Kidney epithelial cell (primary cell): ENCODE data around the gene ESR1. TPM values are rescaled to one million over a fixed set of nuclear protein-coding genes. Genes with fewer than 3 reads are reported as not detected.

ENCODE experiments used
- DNase-seq: peaks from one replicate; pipeline ENCODE4 v3.0.0-alpha.2; 2010; ENCODE audit warnings: low read depth
- H3K27me3 ChIP-seq: 2 replicates; pipeline ENCODE4 v1.6.0; 2011; ENCODE audit warnings: low read length; ENCODE audit not compliant: control insufficient read depth, insufficient read depth
- H3K36me3 ChIP-seq: 2 replicates; pipeline ENCODE4 v1.5.1; 2011; ENCODE audit warnings: low read length; ENCODE audit not compliant: control insufficient read depth, insufficient read depth
- H3K4me3 ChIP-seq: 2 replicates; pipeline ENCODE4 v1.5.1; 2011; ENCODE audit warnings: low read depth, mild to moderate bottlenecking, control low read depth, low read length
- CTCF ChIP-seq: IDR thresholded peaks from 2 replicates; pipeline ENCODE4 v1.5.1; 2011; ENCODE audit warnings: mild to moderate bottlenecking, moderate library complexity, low read length, control low read depth, inconsistent platforms; ENCODE audit not compliant: insufficient read depth, poor library complexity, severe bottlenecking
- total RNA-seq: library from RNA; depleted of rRNA; stranded (reverse); fragments of >200 nt; gene quantifications from 2 replicates; pipeline ENCODE4 v1.2.3, GENCODE V29; 2015

Gene ESR1
- total RNA-seq, result not detected in 2 replicates

- Histone ChIP-seq H3K36me3 (no peaks in the 10 kb centered on the region), H3K27me3 (peaks cover 43% of the 10 kb centered on the region)
Observed at GRCh38 chr6:151807513-151808370, at the start of gene ESR1. Gene ESR1, plus strand, starts transcription at chr6:151807682. Its CDS starts 231 bp downstream, at chr6:151807913.

GRCh38 chr6:151760486-151760885, 47.0 kb upstream of the ESR1 start:
- no peaks in the 10 kb centered on the region for H3K36me3 ChIP-seq
- TF ChIP-seq CTCF, result no peak

More at GRCh38 chr6:151807513-151808370, at the start of gene ESR1:
- H3K4me3 ChIP-seq, result peak within 1 kb of the TSS; percentile 12
- no peak for DNase-seq
- TF ChIP-seq CTCF, result no peak

GRCh38 chr6:151761851-151762250, 45.6 kb upstream of the ESR1 start:
- no peak overlapping the region for H3K4me3 ChIP-seq
- no peak for TF ChIP-seq CTCF

More at GRCh38 chr6:151760486-151760885, 47.0 kb upstream of the ESR1 start:
- no peak overlapping the region for H3K4me3 ChIP-seq
- no peak for DNase-seq
- no peaks in the 10 kb centered on the region for H3K27me3 ChIP-seq

GRCh38 chr6:151762817-151763216, 44.7 kb upstream of the ESR1 start:
- H3K4me3 ChIP-seq, result no peak overlapping the region
- H3K36me3 ChIP-seq, result no peaks in the 10 kb centered on the region
- TF ChIP-seq CTCF, result no peak
- no peaks in the 10 kb centered on the region for H3K27me3 ChIP-seq
- DNase-seq, result no peak

More at GRCh38 chr6:151761851-151762250, 45.6 kb upstream of the ESR1 start:
- Histone ChIP-seq H3K27me3 (no peaks in the 10 kb centered on the region), H3K36me3 (no peaks in the 10 kb centered on the region)
- no peak for DNase-seq

GRCh38 chr6:151763303-151763702, 44.2 kb upstream of the ESR1 start:
- TF ChIP-seq CTCF, result no peak
- Histone ChIP-seq H3K4me3 (no peak overlapping the region), H3K27me3 (no peaks in the 10 kb centered on the region), H3K36me3 (no peaks in the 10 kb centered on the region)
- DNase-seq, result no peak
